Left kidney (tissue), 2 donors: ENCODE results near the gene MAP2K1. TPM values are rescaled to one million over a fixed set of nuclear protein-coding genes. Genes with fewer than 3 reads are reported as not detected.

Source experiments
- DNase-seq: peaks from one replicate; pipeline ENCODE4 v3.0.0-alpha.2; 2013
- polyA plus RNA-seq: library from polyadenylated mRNA; unstranded; fragments of 120-200 nt; gene quantifications from one replicate; pipeline ENCODE4 v1.2.1, GENCODE V29; 2013; ENCODE audit not compliant: insufficient read length

The MAP2K1 gene
- polyA plus RNA-seq, 1 donor, result 52.0 TPM

GRCh38 chr15:66503780-66504562 lies 117.3 kb downstream of the MAP2K1 start:
- DNase-seq, result no peak

GRCh38 chr15:66504563-66505429 lies 118.1 kb downstream of the MAP2K1 start, which contains the start of the genes RPL4 and ZWILCH:
RPL4 (minus strand) TSS chr15:66504855; CDS start chr15:66504790, 65 bp downstream.
ZWILCH (plus strand) TSS chr15:66505326; CDS start chr15:66505339, 13 bp downstream.
- DNase-seq, result peak; percentile 88

- no peak for DNase-seq
Observed at GRCh38 chr15:66505430-66505811, 118.7 kb downstream of the MAP2K1 start.

- no peak for DNase-seq
Observed at GRCh38 chr15:66505818-66506217, 119.1 kb downstream of the MAP2K1 start.

GRCh38 chr15:66508293-66508883 lies 121.7 kb downstream of the MAP2K1 start:
- no peak for DNase-seq

GRCh38 chr15:66514586-66514985 lies 127.9 kb downstream of the MAP2K1 start:
- DNase-seq, result no peak

- no peak for DNase-seq
Observed at GRCh38 chr15:66515901-66516322, 129.2 kb downstream of the MAP2K1 start.

GRCh38 chr15:66523926-66524325 lies 137.2 kb downstream of the MAP2K1 start:
- no peak for DNase-seq

- DNase-seq, result no peak
Observed at GRCh38 chr15:66524838-66525237, 138.1 kb downstream of the MAP2K1 start.

GRCh38 chr15:66535056-66535455 lies 148.3 kb downstream of the MAP2K1 start:
- DNase-seq, result no peak

Other genes with a start within 250 kb of the MAP2K1 start
- 3.9 TPM for gene MEGF11, start 133.2 kb upstream of the MAP2K1 start, polyA plus RNA-seq
- 52.0 TPM for gene DIS3L, start 93.3 kb upstream of the MAP2K1 start, polyA plus RNA-seq
- 21.0 TPM for gene TIPIN, start 30.2 kb upstream of the MAP2K1 start, polyA plus RNA-seq
- 39.4 TPM for gene SNAPC5, start 110.8 kb downstream of the MAP2K1 start, polyA plus RNA-seq
- 3,332 TPM for gene RPL4, start 117.9 kb downstream of the MAP2K1 start, polyA plus RNA-seq
- 34.2 TPM for gene ZWILCH, start 118.4 kb downstream of the MAP2K1 start, polyA plus RNA-seq
- 0.42 TPM for gene LCTL, start 179.1 kb downstream of the MAP2K1 start, polyA plus RNA-seq